Neural progenitor cell (in vitro differentiated cells): ENCODE data around the gene CXCR5.

Source experiments
- CTCF ChIP-seq: fragments of 200-600 bp; sonication (generic); IDR thresholded peaks from 2 replicates; pipeline ENCODE4 v1.5.1; 2017; ENCODE audit warnings: antibody characterized with exemption, mild to moderate bottlenecking
- EZH2 ChIP-seq: fragments of 200-600 bp; sonication (generic); IDR thresholded peaks from 2 replicates; pipeline ENCODE4 v1.6.1; 2017; ENCODE audit warnings: antibody characterized with exemption, mild to moderate bottlenecking, moderate library complexity
- EZH2phosphoT487 ChIP-seq: fragments of 200-600 bp; sonication (generic); IDR thresholded peaks from 2 replicates; pipeline ENCODE4 v1.6.1; 2017; ENCODE audit warnings: antibody characterized with exemption

GRCh38 chr11:118885319-118885718, 1.6 kb downstream of the CXCR5 start:
- TF ChIP-seq CTCF (no peak), EZH2 (no peak), EZH2phosphoT487 (no peak)
